Measurements from ENCODE around the gene FSD2. TPM values are rescaled to one million over a fixed set of nuclear protein-coding genes. Genes with fewer than 3 reads are reported as not detected.

Gene FSD2
- total and polyA plus RNA-seq, 10 of the 15 experiments (the other 5 are each of a cell fraction or from before 2014, with no cell fraction given) = under 0.01 to 0.39 (median 0.07) TPM; not detected in 3

DNA sequence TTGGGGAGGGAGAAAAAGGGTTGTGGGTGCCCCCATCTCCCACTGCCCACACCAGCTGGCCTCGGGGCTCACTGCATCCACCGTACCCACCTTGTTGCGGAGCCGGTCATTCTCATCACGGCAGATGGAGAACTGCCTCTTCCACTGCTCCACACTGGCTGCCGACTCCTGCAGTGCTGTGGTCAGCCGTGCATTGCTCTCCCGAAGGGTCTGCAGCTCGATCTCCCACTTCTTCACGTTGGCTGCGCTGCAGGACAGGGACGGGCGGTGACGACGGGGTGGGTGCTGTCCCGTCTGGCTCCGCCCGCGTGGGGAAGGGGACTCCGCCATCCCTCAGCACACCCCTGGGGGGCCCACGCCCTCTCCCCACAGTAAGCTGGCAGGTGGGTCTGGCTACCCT lies 48.7 kb upstream of the FSD2 start (continued):
- TF ChIP-seq, protein P1, sequence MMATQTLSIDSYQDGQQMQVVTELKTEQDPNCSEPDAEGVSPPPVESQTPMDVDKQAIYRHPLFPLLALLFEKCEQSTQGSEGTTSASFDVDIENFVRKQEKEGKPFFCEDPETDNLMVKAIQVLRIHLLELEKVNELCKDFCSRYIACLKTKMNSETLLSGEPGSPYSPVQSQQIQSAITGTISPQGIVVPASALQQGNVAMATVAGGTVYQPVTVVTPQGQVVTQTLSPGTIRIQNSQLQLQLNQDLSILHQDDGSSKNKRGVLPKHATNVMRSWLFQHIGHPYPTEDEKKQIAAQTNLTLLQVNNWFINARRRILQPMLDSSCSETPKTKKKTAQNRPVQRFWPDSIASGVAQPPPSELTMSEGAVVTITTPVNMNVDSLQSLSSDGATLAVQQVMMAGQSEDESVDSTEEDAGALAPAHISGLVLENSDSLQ (IDR thresholded peaks at IDR 0.05) = no peak
- no peak for TF ChIP-seq REST (IDR thresholded peaks at IDR 0.05; ENCODE audit: low read depth, low read length)

GRCh38 chr15:82852941-82853561 lies 47.2 kb upstream of the FSD2 start:
- ChIA-PET CTCF (no interaction called here), POLR2A (no interaction called here), SMC1A (ENCODE audit: uncharacterized antibody, unreplicated experiment) (no interaction called here), RAD21 (ENCODE audit: unreplicated experiment) (no interaction called here)
- ATAC-seq = no peak
- no peaks in the 10 kb centered on the region for H3K79me2 ChIP-seq (ENCODE audit: control insufficient read depth, insufficient read depth, low read length)
- no peaks in the 10 kb centered on the region for H3K36me3 ChIP-seq (ENCODE audit: control insufficient read depth in 2 of 2, insufficient read depth in 2 of 2, low read length in 1 of 2)
- no peak overlapping the region for H2AFZ ChIP-seq (ENCODE audit: control insufficient read depth, low read depth, low read length)
- no peak for DNase-seq (ENCODE audit: low read depth, low spot score)
- no peaks in the 10 kb centered on the region for H3K4me1 ChIP-seq (ENCODE audit: control insufficient read depth, insufficient read depth, low read length)
- BruUV-seq (replicated peaks) = no TSS peak
- H3K4me2 ChIP-seq (ENCODE audit: control insufficient read depth, insufficient read depth) = no peak overlapping the region
- TF ChIP-seq TBL1XR1 (IDR thresholded peaks at IDR 0.05; ENCODE audit: low read depth, low read length) = no peak
- TF ChIP-seq NKRF (conservative IDR thresholded peaks at IDR 0.05) = no peak
- intact Hi-C loops (cut with micrococcal nuclease; ENCODE audit: unreplicated experiment) (no loop called here), in situ Hi-C loops (cut with MboI) (no loop called here)
- H3K27me3 ChIP-seq (replicated peaks in 1 of 2; ENCODE audit: control insufficient read depth in 2 of 2, insufficient read depth in 2 of 2, low read length in 1 of 2) = no peaks in the 10 kb centered on the region
- H3K4me3 ChIP-seq = no peak overlapping the region
- no peak overlapping the region for H3K27ac ChIP-seq (ENCODE audit: control insufficient read depth, insufficient read depth)
- no peaks in the 10 kb centered on the region for H3K9me3 ChIP-seq (replicated peaks; ENCODE audit: control insufficient read depth, insufficient read depth, low read length)
- H4K20me1 ChIP-seq (ENCODE audit: control insufficient read depth, insufficient read depth) = no peaks in the 10 kb centered on the region
- no peak overlapping the region for H3K9ac ChIP-seq (ENCODE audit: control insufficient read depth, insufficient read depth, low read length)
- no peak for FAIRE-seq
- WGBS (ENCODE audit: insufficient coverage, insufficient replicate concordance, low lambda C conversion rate, missing lambda C conversion rate) = 61% methylated on average over 16 of the region's 16 CpGs

All from GM12878 (cell line).